ENCODE measurements around the gene ACOX3.
"Not testable (repeated sequence)": the region's sequence is repeated elsewhere in the genome, so short reads cannot be mapped to it uniquely, and the experiment has no call there.

ACOX3 gene

DNA sequence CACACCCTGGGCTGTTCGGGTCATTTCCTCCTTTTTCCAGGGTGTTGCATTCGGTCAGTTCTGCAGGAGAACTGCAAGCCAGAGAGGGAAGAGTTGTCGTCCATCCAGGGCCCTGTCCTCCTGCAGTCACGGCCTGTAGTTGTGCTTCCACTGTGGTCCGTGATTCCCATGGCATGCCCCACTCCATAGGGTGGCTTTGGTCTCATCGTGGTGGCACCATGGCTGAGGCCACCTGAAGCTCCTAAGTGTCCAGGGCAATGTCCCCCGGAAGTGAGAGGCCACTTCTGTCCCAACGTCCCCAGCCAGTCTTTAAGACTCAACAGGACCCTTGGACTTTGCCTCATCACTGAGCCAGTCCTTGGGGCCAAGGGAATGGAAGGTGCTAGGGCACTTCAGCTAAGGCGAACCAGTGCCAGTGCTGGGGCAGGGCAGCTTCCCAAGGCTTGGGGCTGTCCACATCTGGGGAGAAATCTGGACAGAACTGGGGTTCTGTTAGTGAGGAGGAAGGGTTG is 87.3 kb downstream of the ACOX3 start:
- Mint-ChIP-seq H3K4me1 (ENCODE audit: low read depth) (peaks cover under 1% of the 10 kb centered on the region), H3K27ac (no peak overlapping the region), H3K9me3 (peaks cover 18% of the 10 kb centered on the region), H3K27me3 (no peaks in the 10 kb centered on the region), H3K4me3 (no peak overlapping the region), H3K36me3 (ENCODE audit: low read depth) (no peaks in the 10 kb centered on the region)
- intact Hi-C loops (cut with micrococcal nuclease) = no loop called here

DNA sequence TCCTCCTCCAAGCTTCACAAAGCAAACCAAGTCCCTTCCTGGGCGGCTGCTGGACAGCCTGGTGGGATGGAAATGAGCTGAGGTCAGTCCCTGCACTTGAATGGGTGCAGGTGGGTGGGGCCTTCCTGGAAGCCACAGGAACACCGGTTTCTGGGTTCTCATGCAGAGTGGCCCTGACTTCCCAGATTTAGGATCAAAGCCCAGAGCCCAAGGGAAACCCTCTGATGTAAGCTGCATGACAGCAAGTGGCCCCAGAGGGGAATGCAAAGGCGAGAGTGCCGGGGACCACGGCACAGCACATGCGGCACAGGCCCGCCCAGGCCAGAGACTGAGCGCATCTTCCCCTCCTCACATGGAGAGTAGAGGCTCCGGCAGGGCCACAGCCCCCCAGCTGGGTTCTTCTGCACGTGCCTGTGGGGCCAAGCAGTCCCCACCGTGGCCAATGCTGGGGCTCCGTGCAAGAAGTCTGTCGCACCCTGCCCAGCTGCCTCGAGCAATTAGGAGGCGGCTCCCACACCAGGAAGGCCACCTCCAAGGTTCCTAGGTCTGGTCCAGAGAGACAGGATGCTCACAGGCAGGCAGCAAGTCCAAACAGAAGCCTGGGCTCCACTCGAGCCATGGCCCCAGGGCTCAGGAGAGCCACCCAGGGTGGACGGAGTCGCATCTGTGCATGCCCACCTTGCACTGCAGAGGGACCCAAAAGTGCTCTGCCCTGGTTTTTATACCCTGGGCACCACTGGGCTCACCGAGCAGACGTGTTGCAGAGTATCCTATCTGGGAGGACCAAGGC is 88.0 kb downstream of the ACOX3 start:
- H3K27ac Mint-ChIP-seq = no peak overlapping the region
- intact Hi-C loops (cut with micrococcal nuclease) = no loop called here
- H3K4me1 Mint-ChIP-seq (ENCODE audit: low read depth) = peaks cover 5% of the 10 kb centered on the region
- H3K9me3 Mint-ChIP-seq = peaks cover 18% of the 10 kb centered on the region
- H3K27me3 Mint-ChIP-seq = no peaks in the 10 kb centered on the region
- no peaks in the 10 kb centered on the region for H3K36me3 Mint-ChIP-seq (ENCODE audit: low read depth)
- no peak overlapping the region for H3K4me3 Mint-ChIP-seq

- intact Hi-C loops (cut with micrococcal nuclease) = no loop called here
- peaks cover 18% of the 10 kb centered on the region for H3K9me3 Mint-ChIP-seq
- H3K4me1 Mint-ChIP-seq (ENCODE audit: low read depth) = peaks cover 5% of the 10 kb centered on the region
- H3K36me3 Mint-ChIP-seq (ENCODE audit: low read depth) = no peaks in the 10 kb centered on the region
- H3K4me3 Mint-ChIP-seq = no peak overlapping the region
- no peak overlapping the region for H3K27ac Mint-ChIP-seq
- no peaks in the 10 kb centered on the region for H3K27me3 Mint-ChIP-seq
These were observed 88.6 kb downstream of the ACOX3 start for GRCh38 chr4:8351931-8352367.

GRCh38 chr4:8350841-8351461 is 89.6 kb downstream of the ACOX3 start:
- H3K27me3 Mint-ChIP-seq = no peaks in the 10 kb centered on the region
- peaks cover 5% of the 10 kb centered on the region for H3K4me1 Mint-ChIP-seq (ENCODE audit: low read depth)
- H3K4me3 Mint-ChIP-seq = no peak overlapping the region
- H3K36me3 Mint-ChIP-seq (ENCODE audit: low read depth) = no peaks in the 10 kb centered on the region
- no peak overlapping the region for H3K27ac Mint-ChIP-seq
- peaks cover 18% of the 10 kb centered on the region for H3K9me3 Mint-ChIP-seq
- intact Hi-C loops (cut with micrococcal nuclease) = no loop called here

DNA sequence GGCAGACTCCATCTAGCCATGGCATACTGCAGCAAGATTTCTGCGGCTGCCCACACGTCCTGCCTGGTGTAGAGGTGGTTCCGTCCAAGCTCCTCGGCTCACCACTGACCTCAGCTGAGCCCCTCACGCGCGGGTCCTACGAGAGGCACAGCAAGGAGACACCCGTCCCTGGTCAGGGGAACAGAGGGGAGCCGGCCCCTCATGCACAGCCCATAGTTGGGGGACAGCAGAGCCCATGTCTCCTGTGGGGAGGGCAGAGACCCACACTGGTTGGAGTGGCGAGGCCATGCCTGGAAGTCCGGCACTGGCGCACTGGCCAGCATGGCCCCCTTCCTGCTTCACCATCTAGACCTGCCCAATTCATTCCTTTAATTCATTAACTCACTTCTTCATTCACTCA is 90.2 kb downstream of the ACOX3 start:
- no peaks in the 10 kb centered on the region for H3K27me3 Mint-ChIP-seq
- intact Hi-C loops (cut with micrococcal nuclease) = no loop called here
- H3K36me3 Mint-ChIP-seq (ENCODE audit: low read depth) = no peaks in the 10 kb centered on the region
- H3K27ac Mint-ChIP-seq = no peak overlapping the region
- no peak overlapping the region for H3K4me3 Mint-ChIP-seq
- peaks cover 18% of the 10 kb centered on the region for H3K9me3 Mint-ChIP-seq
- peaks cover 5% of the 10 kb centered on the region for H3K4me1 Mint-ChIP-seq (ENCODE audit: low read depth)

GRCh38 chr4:8349664-8350236 is 90.8 kb downstream of the ACOX3 start:
- Mint-ChIP-seq H3K36me3 (ENCODE audit: low read depth) (no peaks in the 10 kb centered on the region), H3K4me1 (ENCODE audit: low read depth) (peaks cover 8% of the 10 kb centered on the region), H3K27ac (no peak overlapping the region), H3K4me3 (no peak overlapping the region), H3K27me3 (no peaks in the 10 kb centered on the region), H3K9me3 (peaks cover 16% of the 10 kb centered on the region)
- intact Hi-C loops (cut with micrococcal nuclease) = no loop called here

DNA sequence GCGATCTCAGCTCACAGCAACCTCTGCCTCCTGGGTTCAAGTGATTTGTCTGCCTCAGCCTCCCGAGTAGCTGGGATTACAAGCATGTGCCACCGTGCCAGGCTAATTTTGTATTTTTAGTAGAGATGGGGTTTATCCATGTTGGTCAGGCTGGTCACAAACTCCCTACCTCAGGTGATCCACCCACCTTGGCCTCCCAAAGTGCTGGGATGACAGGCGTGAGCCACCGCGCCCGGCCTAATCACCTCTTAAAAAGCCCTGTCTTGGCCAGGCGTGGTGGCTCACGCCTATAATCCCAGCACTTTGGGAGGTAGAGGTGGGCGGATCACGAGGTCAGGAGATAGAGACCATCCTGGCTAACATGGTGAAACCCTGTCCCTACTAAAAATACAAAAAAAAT is 91.3 kb downstream of the ACOX3 start:
- H3K4me3 Mint-ChIP-seq; H3K36me3 Mint-ChIP-seq (ENCODE audit: low read depth); intact Hi-C loops (cut with micrococcal nuclease); H3K27me3 Mint-ChIP-seq; H3K27ac Mint-ChIP-seq: not testable (repeated sequence)
- Mint-ChIP-seq H3K4me1 (ENCODE audit: low read depth) (peaks cover 13% of the 10 kb centered on the region), H3K9me3 (peaks cover 11% of the 10 kb centered on the region)

DNA sequence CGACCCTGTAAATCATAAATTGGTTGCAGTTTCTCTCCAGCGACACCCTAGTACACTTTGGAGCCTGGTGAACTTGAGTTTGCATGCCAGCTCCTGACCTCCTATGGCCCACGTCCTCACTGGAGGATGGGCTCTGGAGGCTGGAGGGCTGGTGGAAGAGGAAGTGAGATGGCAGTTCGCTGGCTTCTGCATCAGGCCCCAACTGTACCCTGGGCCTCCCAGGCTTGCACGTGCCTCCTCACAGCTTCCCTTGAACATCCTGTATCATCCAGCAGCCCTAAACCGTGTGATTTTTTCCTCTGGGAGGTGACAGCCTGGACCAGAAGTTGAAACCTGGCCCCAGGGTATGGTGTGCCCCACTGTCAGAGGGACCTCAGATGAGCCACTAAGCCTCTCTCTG is 92.5 kb downstream of the ACOX3 start:
- Mint-ChIP-seq H3K27me3 (no peaks in the 10 kb centered on the region), H3K4me1 (ENCODE audit: low read depth) (peaks cover 13% of the 10 kb centered on the region), H3K9me3 (no peaks in the 10 kb centered on the region), H3K36me3 (ENCODE audit: low read depth) (no peaks in the 10 kb centered on the region), H3K27ac (no peak overlapping the region), H3K4me3 (no peak overlapping the region)
- intact Hi-C loops (cut with micrococcal nuclease) = no loop called here

DNA sequence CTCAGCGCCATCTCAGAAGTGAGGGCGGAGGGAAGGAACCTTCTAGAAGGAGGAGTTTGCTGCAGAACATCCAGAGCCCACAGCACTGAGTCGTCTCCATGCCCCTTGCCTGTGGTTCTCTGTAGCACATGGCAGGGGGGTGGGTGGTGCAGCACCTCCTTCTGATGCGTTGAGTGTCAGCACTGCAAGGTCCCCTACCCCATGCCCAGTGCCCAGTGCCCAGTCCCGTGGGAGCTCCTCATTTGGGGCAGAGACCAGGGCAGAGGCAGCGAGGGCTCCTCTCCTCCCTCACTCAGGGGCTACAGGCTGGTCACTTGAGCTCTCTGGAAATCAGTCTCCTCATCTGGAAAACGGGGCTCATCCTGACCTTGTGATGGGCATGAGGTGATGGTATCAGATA is 92.9 kb downstream of the ACOX3 start:
- H3K36me3 Mint-ChIP-seq (ENCODE audit: low read depth) = no peaks in the 10 kb centered on the region
- H3K27ac Mint-ChIP-seq = no peak overlapping the region
- H3K4me3 Mint-ChIP-seq = no peak overlapping the region
- H3K9me3 Mint-ChIP-seq = no peaks in the 10 kb centered on the region
- peaks cover 13% of the 10 kb centered on the region for H3K4me1 Mint-ChIP-seq (ENCODE audit: low read depth)
- intact Hi-C loops (cut with micrococcal nuclease) = no loop called here
- H3K27me3 Mint-ChIP-seq = no peaks in the 10 kb centered on the region

DNA sequence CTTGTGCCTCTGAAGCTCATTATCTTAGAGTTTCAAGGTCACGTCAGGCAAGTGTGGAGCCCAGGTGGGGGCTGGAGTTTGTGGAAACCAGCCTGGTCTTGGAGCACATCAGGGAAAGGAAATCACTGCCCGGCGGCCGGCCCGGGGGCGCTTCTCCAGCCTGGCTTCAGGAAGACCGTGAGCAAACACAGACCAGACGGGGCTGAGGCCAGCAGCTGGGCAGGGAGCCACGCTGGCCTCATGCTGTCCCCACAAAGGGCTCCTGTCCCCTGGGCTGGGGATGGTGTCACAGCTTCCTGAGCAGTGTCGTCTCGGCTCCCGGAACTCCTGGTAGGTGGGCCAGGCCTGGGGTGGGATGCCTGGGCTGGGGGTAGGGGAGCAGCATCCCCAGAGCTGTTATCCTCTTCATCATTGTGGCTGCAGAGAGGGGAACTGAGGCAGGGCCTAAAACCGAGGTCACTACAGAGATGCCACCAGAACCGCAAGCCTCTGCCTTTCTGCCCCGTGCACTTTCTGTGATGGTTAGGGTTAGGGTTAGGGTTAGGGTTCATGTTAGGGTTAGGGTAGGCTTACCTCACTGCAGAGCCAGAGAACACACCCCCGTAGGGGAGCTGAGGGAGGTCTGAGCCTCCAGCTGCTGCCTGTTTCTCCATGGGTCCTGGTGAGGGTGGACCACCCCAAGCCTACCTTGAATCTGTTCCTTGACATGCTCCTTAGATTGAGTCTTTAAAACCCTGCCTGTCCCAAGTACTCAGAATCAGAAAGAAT is 93.5 kb downstream of the ACOX3 start:
- Mint-ChIP-seq H3K27ac (no peak overlapping the region), H3K9me3 (no peaks in the 10 kb centered on the region), H3K36me3 (ENCODE audit: low read depth) (no peaks in the 10 kb centered on the region), H3K27me3 (no peaks in the 10 kb centered on the region), H3K4me3 (no peak overlapping the region), H3K4me1 (ENCODE audit: low read depth) (peaks cover 13% of the 10 kb centered on the region)
- intact Hi-C loops (cut with micrococcal nuclease) = no loop called here

DNA sequence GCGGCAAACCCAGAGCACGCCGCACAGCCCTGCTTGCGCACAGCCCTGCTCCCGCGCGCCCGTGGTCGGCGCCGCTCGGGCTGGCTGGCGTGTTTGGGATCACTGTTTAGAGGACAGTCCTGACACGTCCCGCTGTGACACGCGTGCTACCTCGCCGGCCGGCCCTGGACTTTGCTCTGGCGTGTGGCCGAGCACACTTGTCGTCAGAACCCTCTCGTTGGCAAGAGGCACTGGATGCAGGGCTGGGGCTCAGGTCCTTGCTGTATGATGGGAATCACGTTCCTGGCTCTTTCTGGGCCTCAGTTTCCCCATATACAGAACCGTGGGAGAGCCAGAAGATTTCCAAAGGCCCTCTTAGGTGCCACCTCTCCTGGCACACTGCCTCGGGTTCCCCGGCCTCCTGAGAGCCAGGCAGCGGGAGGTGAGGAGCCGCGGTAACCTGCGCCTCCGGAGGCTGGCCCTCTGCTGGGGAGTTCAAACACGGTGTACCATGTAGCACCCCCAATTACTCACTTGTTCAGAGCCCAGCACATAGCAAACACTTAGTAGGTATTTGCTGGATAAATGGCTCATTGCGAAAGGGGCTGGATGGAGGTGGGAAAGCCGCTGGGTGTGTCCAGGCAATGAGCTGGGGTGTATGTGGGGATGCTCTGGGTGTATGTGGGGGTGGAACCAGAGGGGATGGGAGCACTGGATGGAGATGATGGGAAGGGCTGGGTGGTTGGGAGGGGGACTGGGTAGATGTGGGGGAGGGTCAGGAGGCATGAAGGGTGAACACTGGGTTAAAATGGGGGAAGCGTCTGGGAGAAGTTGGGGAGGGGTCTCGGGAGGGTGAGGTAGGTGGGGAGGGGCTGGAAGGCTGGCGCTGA is 94.3 kb downstream of the ACOX3 start:
- H3K36me3 Mint-ChIP-seq (ENCODE audit: low read depth) = no peaks in the 10 kb centered on the region
- no peak overlapping the region for H3K27ac Mint-ChIP-seq
- H3K27me3 Mint-ChIP-seq = no peaks in the 10 kb centered on the region
- no peak overlapping the region for H3K4me3 Mint-ChIP-seq
- intact Hi-C loops (cut with micrococcal nuclease) = no loop called here
- H3K9me3 Mint-ChIP-seq = no peaks in the 10 kb centered on the region
- peaks cover 13% of the 10 kb centered on the region for H3K4me1 Mint-ChIP-seq (ENCODE audit: low read depth)

DNA sequence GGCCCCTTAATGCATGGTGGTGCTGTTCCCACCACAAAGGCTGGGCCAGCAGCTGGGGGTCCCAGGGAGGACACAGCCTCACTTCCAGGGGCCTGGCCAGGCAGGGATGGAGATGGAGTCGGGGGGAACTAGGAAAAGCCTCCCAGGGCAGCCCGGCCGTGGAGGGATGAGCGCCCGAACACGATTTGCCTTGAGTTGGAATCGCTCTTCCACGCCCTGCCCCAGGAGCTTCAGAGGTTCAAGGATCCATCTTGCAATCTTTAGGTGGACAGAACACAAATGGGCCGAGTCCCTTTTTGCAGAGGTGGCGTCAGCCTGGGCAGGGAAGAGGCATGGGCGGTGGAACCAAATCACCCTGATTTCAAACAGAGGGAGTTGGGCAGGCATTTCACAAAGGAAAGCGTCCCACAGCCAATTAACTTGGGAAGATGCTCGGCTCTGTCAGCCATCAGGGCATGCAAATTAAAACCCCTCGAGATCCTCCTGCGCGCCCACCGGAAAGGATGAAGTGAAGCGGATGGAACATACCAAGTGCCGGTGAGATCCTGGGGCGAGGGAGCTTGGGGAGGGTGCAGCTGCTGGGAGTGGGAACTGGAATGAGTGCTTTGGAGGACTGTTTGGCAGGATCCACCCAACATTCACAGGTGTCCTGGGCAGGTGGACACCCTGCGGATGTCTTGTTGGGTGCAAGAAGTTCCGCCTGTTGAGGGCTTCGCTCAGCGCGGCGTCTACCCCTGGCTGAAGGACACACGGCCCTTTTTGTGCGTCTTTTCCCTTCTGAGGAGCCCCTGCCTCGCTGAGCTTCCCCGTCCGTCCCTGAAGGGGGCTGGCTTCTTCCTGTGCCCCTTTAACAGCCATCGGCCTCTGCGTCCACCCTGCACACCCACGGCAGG is 95.2 kb downstream of the ACOX3 start:
- intact Hi-C loops (cut with micrococcal nuclease) = no loop called here
- H3K27me3 Mint-ChIP-seq = no peaks in the 10 kb centered on the region
- no peak overlapping the region for H3K27ac Mint-ChIP-seq
- H3K4me1 Mint-ChIP-seq (ENCODE audit: low read depth) = peaks cover 13% of the 10 kb centered on the region
- no peaks in the 10 kb centered on the region for H3K9me3 Mint-ChIP-seq
- no peak overlapping the region for H3K4me3 Mint-ChIP-seq
- H3K36me3 Mint-ChIP-seq (ENCODE audit: low read depth) = no peaks in the 10 kb centered on the region
